ENCODE results near the gene RBM33.

Gene RBM33

GRCh38 chr7:155824227-155824886 is 179.9 kb downstream of the RBM33 start:
- DNase-seq (ENCODE audit: low read depth in 3 of 3) = no peak

GRCh38 chr7:155825336-155825735 is 180.9 kb downstream of the RBM33 start:
- no peak for DNase-seq (ENCODE audit: low read depth in 3 of 3)

- no peak for DNase-seq (ENCODE audit: low read depth in 3 of 3)
These were observed 185.5 kb downstream of the RBM33 start for GRCh38 chr7:155829796-155830470.

Data from stimulated activated CD4-positive, alpha-beta T cell treated with anti-CD3 and anti-CD28 coated beads, TNF-alpha, amount 100 ng/mL, for 4 hours (primary cell).